22Rv1 (cell line): ENCODE measurements around the gene RAMACL.

ENCODE experiments used
- H3K27ac ChIP-seq: fragments of 450-650 bp; 2 replicates; pipeline ENCODE4 v1.5.1; 2017
- ZFX ChIP-seq: fragments of 450-650 bp; IDR thresholded peaks from 2 replicates; pipeline ENCODE4 v1.6.1; 2017; ENCODE audit warnings: antibody characterized with exemption, borderline replicate concordance
- TF ChIP-seq, protein P1 (sequence below): fragments of 450-650 bp; IDR thresholded peaks from 2 replicates; pipeline ENCODE4 v1.5.1; 2017; ENCODE audit warnings: mild to moderate bottlenecking

The RAMACL gene

DNA sequence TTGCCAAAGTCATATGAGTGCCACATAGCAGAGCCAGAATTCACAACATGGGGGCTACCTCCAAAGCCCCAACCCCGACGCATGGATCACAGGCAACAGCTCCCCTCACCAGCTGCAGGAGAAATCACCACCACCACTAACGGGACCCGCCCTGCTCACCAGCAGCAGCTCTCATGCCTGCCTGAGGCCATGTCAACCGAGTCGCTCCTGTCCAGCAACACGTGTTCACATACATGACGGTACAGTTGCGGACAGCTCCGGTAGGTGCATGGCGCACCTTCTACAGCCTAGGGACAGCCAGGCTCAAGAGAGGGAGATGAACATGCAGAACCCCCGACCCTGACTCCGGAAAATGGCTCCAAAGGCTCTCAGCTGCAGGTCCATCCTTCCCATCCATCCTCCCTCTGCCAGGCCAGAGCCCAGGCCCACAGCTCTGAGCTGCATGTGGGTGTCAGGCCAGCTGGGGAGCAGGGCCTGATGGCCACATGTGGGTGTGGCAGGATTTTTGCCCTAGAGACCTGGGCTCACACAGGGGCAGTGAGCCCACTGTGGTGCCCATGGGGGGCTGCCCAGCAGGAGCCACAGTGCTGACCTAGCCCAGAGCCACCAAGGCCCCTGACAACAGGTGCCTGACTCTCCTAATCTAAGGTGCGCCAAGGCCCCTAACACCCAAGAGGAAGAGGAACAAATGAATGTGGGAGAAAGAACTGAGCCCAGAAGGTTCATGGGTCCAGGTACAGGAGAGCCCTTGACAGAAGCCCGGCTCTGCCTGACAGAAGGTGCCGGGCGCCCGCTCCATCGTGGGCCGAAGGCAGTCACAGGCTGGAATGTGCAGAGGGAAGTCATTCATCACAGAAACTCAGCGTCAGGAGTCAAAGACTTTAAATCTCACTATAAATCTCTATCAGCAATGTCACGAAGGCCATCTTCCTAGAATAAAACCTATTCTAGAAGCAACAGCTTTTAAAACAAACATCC lies 30.1 kb upstream of the RAMACL start:
- H3K27ac ChIP-seq = no peak overlapping the region
- TF ChIP-seq, protein P1, sequence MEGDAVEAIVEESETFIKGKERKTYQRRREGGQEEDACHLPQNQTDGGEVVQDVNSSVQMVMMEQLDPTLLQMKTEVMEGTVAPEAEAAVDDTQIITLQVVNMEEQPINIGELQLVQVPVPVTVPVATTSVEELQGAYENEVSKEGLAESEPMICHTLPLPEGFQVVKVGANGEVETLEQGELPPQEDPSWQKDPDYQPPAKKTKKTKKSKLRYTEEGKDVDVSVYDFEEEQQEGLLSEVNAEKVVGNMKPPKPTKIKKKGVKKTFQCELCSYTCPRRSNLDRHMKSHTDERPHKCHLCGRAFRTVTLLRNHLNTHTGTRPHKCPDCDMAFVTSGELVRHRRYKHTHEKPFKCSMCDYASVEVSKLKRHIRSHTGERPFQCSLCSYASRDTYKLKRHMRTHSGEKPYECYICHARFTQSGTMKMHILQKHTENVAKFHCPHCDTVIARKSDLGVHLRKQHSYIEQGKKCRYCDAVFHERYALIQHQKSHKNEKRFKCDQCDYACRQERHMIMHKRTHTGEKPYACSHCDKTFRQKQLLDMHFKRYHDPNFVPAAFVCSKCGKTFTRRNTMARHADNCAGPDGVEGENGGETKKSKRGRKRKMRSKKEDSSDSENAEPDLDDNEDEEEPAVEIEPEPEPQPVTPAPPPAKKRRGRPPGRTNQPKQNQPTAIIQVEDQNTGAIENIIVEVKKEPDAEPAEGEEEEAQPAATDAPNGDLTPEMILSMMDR = no peak
- TF ChIP-seq ZFX = no peak

DNA sequence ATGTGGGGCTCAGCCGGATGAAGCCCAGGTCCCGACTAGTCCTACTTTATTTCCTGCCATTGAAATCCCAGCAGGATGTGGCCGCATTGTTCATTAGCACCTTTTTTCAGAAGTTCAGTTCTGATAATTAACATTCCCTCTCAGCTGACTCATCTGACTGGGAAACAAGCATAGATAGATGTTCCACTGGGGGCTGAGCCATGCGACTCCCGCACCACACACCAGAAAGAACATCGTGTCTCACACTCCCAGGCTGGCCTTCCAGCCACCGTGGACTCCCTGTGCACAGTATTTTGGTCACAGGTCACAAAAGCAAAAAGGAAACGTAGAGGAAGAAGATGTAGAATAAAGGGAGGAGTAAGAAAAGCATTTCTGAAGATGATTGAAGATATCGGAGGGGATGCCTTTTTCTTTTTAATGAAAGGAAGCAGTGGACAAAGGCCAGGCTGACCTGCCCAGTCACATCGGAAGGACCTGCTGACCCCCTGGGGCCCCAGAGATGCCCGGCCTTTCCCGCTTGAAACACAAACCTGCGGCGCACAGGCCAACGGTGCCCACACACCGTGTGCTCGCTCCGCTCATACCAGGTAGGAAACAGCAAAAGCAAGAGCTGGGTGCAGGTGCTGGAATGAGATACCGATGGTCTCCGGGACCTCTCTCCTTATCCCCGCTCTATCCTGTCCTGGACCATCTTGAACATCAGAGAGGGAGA lies 28.7 kb upstream of the RAMACL start:
- TF ChIP-seq, protein P1 = no peak
- TF ChIP-seq ZFX = no peak
- H3K27ac ChIP-seq = no peak overlapping the region

DNA sequence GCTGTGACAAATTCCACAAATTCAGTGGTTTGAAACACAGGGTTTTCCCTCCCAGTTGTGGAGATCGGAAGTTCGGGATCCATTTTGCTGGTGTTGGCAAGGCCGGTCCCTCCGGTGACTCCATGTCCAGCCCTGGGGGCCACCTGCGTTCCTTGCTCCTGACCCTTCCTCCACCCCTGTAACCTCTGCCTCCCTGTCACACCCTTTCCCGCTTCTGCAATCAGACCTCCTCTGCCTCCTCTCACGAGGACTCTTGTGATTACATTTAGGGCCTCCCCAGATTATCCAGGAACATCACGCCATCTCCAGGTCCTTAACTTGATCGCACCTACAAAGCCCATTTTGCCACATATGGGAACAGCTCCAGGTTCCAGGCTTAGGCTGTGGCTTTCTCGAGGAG lies 28.1 kb upstream of the RAMACL start:
- no peak overlapping the region for H3K27ac ChIP-seq
- TF ChIP-seq, protein P1 = no peak
- no peak for TF ChIP-seq ZFX

DNA sequence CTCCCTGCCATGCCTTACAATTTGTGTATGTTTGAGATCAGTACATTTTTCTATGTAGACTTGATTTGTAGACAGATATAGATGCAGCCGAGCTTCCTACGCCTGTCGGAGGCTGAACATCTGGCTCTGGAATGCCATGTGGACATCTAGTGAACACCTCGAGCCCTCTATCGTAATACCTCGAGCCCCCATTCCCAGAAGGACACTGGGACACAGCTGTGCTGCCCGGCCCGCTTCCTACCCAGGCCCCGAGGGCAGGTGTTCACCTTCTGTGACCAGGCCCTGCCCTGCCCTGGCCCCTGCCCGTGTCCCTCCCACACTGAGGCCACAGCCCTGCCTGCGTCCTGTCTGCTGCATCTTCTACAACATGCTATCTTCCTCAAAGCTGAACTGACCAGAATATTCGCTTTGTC lies 27.7 kb upstream of the RAMACL start:
- TF ChIP-seq ZFX = no peak
- TF ChIP-seq, protein P1 = no peak
- no peak overlapping the region for H3K27ac ChIP-seq

DNA sequence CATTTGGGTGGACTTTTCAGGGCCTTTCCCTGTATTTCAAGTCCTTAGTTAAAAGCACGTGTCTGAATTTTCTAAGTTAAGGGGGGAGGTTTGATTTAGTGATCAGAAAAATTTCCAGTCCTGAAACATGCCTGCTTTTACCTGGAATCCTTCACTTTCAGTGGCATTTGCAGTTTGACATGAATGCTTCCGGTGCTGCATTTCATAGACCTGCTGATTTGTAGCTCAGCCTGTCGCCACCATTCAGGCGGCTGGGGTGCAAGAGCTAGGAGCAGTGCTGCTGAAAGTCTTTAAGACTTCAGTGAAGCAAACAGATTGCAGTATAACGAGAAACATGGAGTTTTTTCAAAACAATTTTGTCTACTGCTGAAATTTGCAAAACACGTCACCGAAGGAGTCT lies 26.5 kb upstream of the RAMACL start:
- no peak overlapping the region for H3K27ac ChIP-seq
- TF ChIP-seq, protein P1 = no peak
- TF ChIP-seq ZFX = no peak

DNA sequence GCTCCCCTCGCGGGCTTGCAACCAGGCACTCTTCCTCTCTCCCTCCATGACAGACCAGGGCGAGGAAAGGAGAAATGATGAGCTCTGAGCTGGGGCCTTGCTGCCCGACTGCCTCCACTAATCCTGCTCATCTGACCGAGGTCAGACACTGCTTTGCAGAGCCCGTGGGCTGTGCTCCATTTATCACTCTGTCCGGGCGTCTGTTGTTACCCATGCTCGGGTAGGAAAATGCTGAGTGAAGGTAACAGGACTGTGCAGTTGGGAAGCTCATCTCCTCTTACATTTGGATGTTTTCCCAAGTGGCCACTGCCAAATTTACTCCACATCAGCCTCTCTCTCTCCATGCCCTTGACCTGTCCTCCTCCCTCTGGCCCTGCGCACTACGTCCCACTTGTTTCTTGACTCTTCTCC lies 26.0 kb upstream of the RAMACL start:
- TF ChIP-seq, protein P1 = no peak
- no peak for TF ChIP-seq ZFX
- no peak overlapping the region for H3K27ac ChIP-seq

DNA sequence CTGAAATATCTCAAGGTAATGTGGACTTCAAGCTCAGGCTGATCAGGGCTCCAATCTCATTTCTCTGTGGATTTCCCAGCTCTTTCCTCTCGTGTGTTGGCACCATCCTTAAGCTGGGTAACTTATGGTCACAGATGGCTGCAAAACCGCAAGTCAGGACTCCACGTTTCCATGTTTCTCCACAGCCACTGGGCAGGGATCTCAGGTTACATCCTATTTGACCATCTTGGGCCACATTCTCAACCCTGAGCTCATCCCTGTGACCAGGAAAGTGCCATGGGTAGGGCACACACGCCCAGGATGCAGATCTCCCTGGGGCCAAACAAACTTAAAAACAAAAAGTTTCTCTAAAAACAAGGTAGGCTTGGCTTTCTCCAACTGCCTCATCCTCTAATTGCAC lies 25.2 kb upstream of the RAMACL start:
- H3K27ac ChIP-seq = no peak overlapping the region
- no peak for TF ChIP-seq ZFX
- TF ChIP-seq, protein P1 = no peak
